WTC11 (cell line): ENCODE measurements around the gene GRAP.

Experiments used
- ATF1 ChIP-seq: sonication (generic); formaldehyde crosslinking; IDR thresholded peaks from 2 replicates; pipeline ENCODE4 v1.8.1; 2023; ENCODE audit warnings: mild to moderate bottlenecking, moderate library complexity, missing genetic modification reagents
- ATF6 ChIP-seq: sonication (generic); formaldehyde crosslinking; IDR thresholded peaks from 2 replicates; pipeline ENCODE4 v1.8.1; 2023; ENCODE audit warnings: mild to moderate bottlenecking, missing genetic modification reagents
- E2F5 ChIP-seq: sonication (generic); formaldehyde crosslinking; IDR thresholded peaks from 2 replicates; pipeline ENCODE4 v1.8.1; 2022; ENCODE audit warnings: mild to moderate bottlenecking, moderate library complexity, missing genetic modification reagents
- ESRRA ChIP-seq: sonication (generic); formaldehyde crosslinking; IDR thresholded peaks from 2 replicates; pipeline ENCODE4 v1.8.1; 2022; ENCODE audit warnings: mild to moderate bottlenecking, missing genetic modification reagents, borderline replicate concordance
- FOXP4 ChIP-seq: sonication (generic); formaldehyde crosslinking; IDR thresholded peaks from 2 replicates; pipeline ENCODE4 v1.8.0; 2022; ENCODE audit warnings: mild to moderate bottlenecking, missing genetic modification reagents
- MAX ChIP-seq: sonication (generic); formaldehyde crosslinking; IDR thresholded peaks from 2 replicates; pipeline ENCODE4 v1.8.0; 2022; ENCODE audit warnings: mild to moderate bottlenecking, missing genetic modification reagents
- NFATC4 ChIP-seq: fragments of 250-450 bp; sonication (Bioruptor Pico); IDR thresholded peaks from 2 replicates; pipeline ENCODE4 v1.9.0; 2021; ENCODE audit warnings: mild to moderate bottlenecking
- SOX15 ChIP-seq: fragments of 250-450 bp; sonication (Bioruptor Pico); IDR thresholded peaks from 2 replicates; pipeline ENCODE4 v1.9.0; 2021; ENCODE audit warnings: mild to moderate bottlenecking
- TF ChIP-seq, protein P1 (sequence below): fragments of 200-600 bp; IDR thresholded peaks from 2 replicates; pipeline ENCODE4 v1.8.0; 2022; ENCODE audit warnings: antibody characterized with exemption

- TF ChIP-seq E2F5 (CRISPR knock-in tag) = no peak
- TF ChIP-seq, protein P1, sequence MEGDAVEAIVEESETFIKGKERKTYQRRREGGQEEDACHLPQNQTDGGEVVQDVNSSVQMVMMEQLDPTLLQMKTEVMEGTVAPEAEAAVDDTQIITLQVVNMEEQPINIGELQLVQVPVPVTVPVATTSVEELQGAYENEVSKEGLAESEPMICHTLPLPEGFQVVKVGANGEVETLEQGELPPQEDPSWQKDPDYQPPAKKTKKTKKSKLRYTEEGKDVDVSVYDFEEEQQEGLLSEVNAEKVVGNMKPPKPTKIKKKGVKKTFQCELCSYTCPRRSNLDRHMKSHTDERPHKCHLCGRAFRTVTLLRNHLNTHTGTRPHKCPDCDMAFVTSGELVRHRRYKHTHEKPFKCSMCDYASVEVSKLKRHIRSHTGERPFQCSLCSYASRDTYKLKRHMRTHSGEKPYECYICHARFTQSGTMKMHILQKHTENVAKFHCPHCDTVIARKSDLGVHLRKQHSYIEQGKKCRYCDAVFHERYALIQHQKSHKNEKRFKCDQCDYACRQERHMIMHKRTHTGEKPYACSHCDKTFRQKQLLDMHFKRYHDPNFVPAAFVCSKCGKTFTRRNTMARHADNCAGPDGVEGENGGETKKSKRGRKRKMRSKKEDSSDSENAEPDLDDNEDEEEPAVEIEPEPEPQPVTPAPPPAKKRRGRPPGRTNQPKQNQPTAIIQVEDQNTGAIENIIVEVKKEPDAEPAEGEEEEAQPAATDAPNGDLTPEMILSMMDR = no peak
- no peak for TF ChIP-seq NFATC4
- TF ChIP-seq ATF1 (CRISPR knock-in tag) = no peak
- TF ChIP-seq SOX15 (CRISPR knock-in tag) = no peak
- TF ChIP-seq MAX (CRISPR knock-in tag) = no peak
- no peak for TF ChIP-seq ATF6 (CRISPR knock-in tag)
- TF ChIP-seq ESRRA (CRISPR knock-in tag) = no peak
- no peak for TF ChIP-seq FOXP4 (CRISPR knock-in tag)
Observed at GRCh38 chr17:18977021-18977420, 69.7 kb downstream of the GRAP start.
